ENCODE data around the gene ZNF335. TPM values are rescaled to one million over a fixed set of nuclear protein-coding genes. Genes with fewer than 3 reads are reported as not detected.

Gene ZNF335
- total and polyA plus RNA-seq, 2 experiments from 2014 or later: 12.6 to 14.9 TPM

DNA sequence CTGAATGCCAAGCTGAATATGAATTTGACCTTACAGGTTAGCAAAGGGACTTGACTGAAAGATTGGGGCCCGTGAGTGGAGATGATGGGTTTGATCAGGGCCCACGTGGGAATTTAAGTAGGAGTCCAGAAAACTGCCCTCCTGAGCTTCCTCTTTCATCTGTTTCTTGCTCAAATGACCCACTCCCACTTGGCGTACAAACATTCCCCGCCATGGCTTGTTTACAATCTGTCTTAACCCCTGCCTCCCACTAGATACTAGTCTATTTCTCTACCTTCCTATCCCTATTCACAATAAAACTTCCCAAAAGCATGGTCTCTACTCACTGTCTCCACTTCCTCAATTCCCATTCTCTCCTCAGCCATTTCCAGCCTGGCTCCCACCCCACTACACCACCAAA is 46.1 kb upstream of the ZNF335 start:
- TF ChIP-seq CTCF (IDR thresholded peaks at IDR 0.05; ENCODE audit: poor library complexity): no peak
- no peak for TF ChIP-seq EZH2 (IDR thresholded peaks at IDR 0.05; ENCODE audit: borderline replicate concordance)
- TF ChIP-seq EZH2phosphoT487 (IDR thresholded peaks at IDR 0.05; ENCODE audit: low read depth, severe bottlenecking, unreplicated experiment): no peak
- Histone ChIP-seq H3K36me3 (replicated peaks; ENCODE audit: insufficient read depth, low read depth) (no peaks in the 10 kb centered on the region), H3K27me3 (peaks cover 32% of the 10 kb centered on the region), H3K9me3 (ENCODE audit: low read depth) (no peaks in the 10 kb centered on the region), H3K4me3 (no peak overlapping the region), H4K20me1 (ENCODE audit: insufficient read depth, poor library complexity, severe bottlenecking) (no peaks in the 10 kb centered on the region), H3K27ac (no peak overlapping the region), H3K9me2 (replicated peaks; ENCODE audit: insufficient read depth) (no peaks in the 10 kb centered on the region), H2AFZ (no peak overlapping the region), H3K4me2 (no peak overlapping the region), H3K4me1 (ENCODE audit: insufficient read depth) (peaks cover 14% of the 10 kb centered on the region), H3K79me2 (no peaks in the 10 kb centered on the region)
- DNase-seq (ENCODE audit: low spot score): no peak
- WGBS (ENCODE audit: low lambda C conversion rate, missing lambda C conversion rate): 58% methylated on average over 4 of the region's 4 CpGs

DNA sequence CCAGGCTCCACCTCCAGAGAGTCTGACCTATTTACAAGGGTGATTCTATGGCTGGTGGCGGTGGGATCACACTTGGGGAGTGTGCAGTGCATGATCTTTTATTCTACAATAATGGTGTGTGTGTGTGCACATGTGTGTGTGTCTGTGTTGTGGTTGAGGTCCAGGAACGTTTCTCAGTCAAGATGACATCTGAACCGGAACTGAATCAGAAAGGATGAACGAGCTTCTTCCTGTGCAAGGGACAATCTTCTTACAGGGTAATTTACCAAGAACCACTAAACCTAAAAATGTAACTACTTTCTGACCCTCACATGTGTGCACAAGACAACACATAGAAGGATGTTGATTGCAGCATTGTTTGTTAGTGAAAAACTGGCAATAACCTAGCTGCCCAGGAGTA is 45.3 kb upstream of the ZNF335 start:
- 82% methylated on average over 4 of the region's 4 CpGs for WGBS (ENCODE audit: low lambda C conversion rate, missing lambda C conversion rate)
- Histone ChIP-seq H4K20me1 (ENCODE audit: insufficient read depth, poor library complexity, severe bottlenecking) (no peaks in the 10 kb centered on the region), H3K36me3 (replicated peaks; ENCODE audit: insufficient read depth, low read depth) (no peaks in the 10 kb centered on the region), H2AFZ (no peak overlapping the region), H3K9me2 (replicated peaks; ENCODE audit: insufficient read depth) (no peaks in the 10 kb centered on the region), H3K79me2 (no peaks in the 10 kb centered on the region), H3K4me2 (no peak overlapping the region), H3K27me3 (peaks cover 36% of the 10 kb centered on the region), H3K4me3 (no peak overlapping the region), H3K27ac (no peak overlapping the region), H3K9me3 (ENCODE audit: low read depth) (no peaks in the 10 kb centered on the region), H3K4me1 (ENCODE audit: insufficient read depth) (peaks cover 10% of the 10 kb centered on the region)
- no peak for DNase-seq (ENCODE audit: low spot score)
- no peak for TF ChIP-seq EZH2phosphoT487 (IDR thresholded peaks at IDR 0.05; ENCODE audit: low read depth, severe bottlenecking, unreplicated experiment)
- no peak for TF ChIP-seq CTCF (IDR thresholded peaks at IDR 0.05; ENCODE audit: poor library complexity)
- TF ChIP-seq EZH2 (IDR thresholded peaks at IDR 0.05; ENCODE audit: borderline replicate concordance): no peak

GRCh38 chr20:46014517-46015396 is 42.8 kb upstream of the ZNF335 start:
- Histone ChIP-seq H3K4me3 (no peak overlapping the region), H3K4me2 (peak overlapping the region; percentile 83), H2AFZ (no peak overlapping the region), H3K27me3 (peaks cover 21% of the 10 kb centered on the region), H4K20me1 (ENCODE audit: insufficient read depth, poor library complexity, severe bottlenecking) (no peaks in the 10 kb centered on the region), H3K9me3 (ENCODE audit: low read depth) (no peaks in the 10 kb centered on the region), H3K27ac (no peak overlapping the region), H3K4me1 (ENCODE audit: insufficient read depth) (peaks cover 6% of the 10 kb centered on the region), H3K36me3 (replicated peaks; ENCODE audit: insufficient read depth, low read depth) (no peaks in the 10 kb centered on the region), H3K79me2 (no peaks in the 10 kb centered on the region), H3K9me2 (replicated peaks; ENCODE audit: insufficient read depth) (no peaks in the 10 kb centered on the region)
- DNase-seq (ENCODE audit: low spot score): no peak
- WGBS (ENCODE audit: low lambda C conversion rate, missing lambda C conversion rate): 77% methylated on average over 7 of the region's 7 CpGs
- TF ChIP-seq EZH2phosphoT487 (IDR thresholded peaks at IDR 0.05; ENCODE audit: low read depth, severe bottlenecking, unreplicated experiment) (no peak), EZH2 (IDR thresholded peaks at IDR 0.05; ENCODE audit: borderline replicate concordance) (no peak), CTCF (IDR thresholded peaks at IDR 0.05; ENCODE audit: poor library complexity) (no peak)
